Keratinocyte (primary cell): ENCODE data around the gene CAPN2. TPM values are rescaled to one million over a fixed set of nuclear protein-coding genes. Genes with fewer than 3 reads are reported as not detected.

ENCODE experiments used
- DNase-seq: peaks from one replicate; pipeline ENCODE4 v3.0.0-alpha.2; 2011; ENCODE audit warnings: low read depth, missing footprints, low spot score
- FAIRE-seq: peaks from 2 replicates; lab custom pipeline; 2011; peaks lifted over from hg19 to GRCh38; lab: Jason Lieb, UNC
- H2AFZ ChIP-seq: 2 replicates; pipeline ENCODE4 v1.6.0; 2012; ENCODE audit warnings: low read length, control low read depth, inconsistent platforms; ENCODE audit not compliant: control insufficient read depth
- H3K27ac ChIP-seq: 2 replicates; pipeline ENCODE4 v1.5.1; 2011; ENCODE audit warnings: low read length; ENCODE audit not compliant: control insufficient read depth, insufficient read depth
- H3K27me3 ChIP-seq: 3 replicates; pipeline ENCODE4 v1.6.0; 2011; ENCODE audit warnings: low read length; ENCODE audit not compliant: control insufficient read depth, insufficient read depth; ENCODE audit errors: extremely low read depth
- H3K36me3 ChIP-seq, 2 experiments: 2 replicates in 1 of 2; 3 replicates in 1 of 2; pipeline ENCODE4 v1.5.1; 2011; ENCODE audit warnings: low read length in 2 of 2, mild to moderate bottlenecking in 1 of 2; ENCODE audit not compliant: control insufficient read depth in 2 of 2, insufficient read depth in 2 of 2; ENCODE audit errors: extremely low read depth in 1 of 2
- H3K4me1 ChIP-seq: 3 replicates; pipeline ENCODE4 v1.5.1; 2011; ENCODE audit warnings: low read length; ENCODE audit not compliant: control insufficient read depth, insufficient read depth; ENCODE audit errors: extremely low read depth
- H3K4me2 ChIP-seq: 3 replicates; pipeline ENCODE4 v1.6.0; 2011; ENCODE audit warnings: low read depth, low read length; ENCODE audit not compliant: control insufficient read depth, insufficient read depth; ENCODE audit errors: extremely low read depth
- H3K4me3 ChIP-seq, 3 experiments: fragments of 200-600 bp in 1 of 3; sonication (generic) in 1 of 3; 2 replicates in 2 of 3; 3 replicates in 1 of 3; pipeline ENCODE4 v1.5.1; 2011 to 2016; ENCODE audit warnings: low read length in 3 of 3, mild to moderate bottlenecking in 3 of 3, control low read depth in 2 of 3, inconsistent platforms in 1 of 3, low read depth in 1 of 3, mixed read lengths in 1 of 3, mixed run types in 1 of 3, moderate library complexity in 1 of 3; ENCODE audit not compliant: control insufficient read depth in 2 of 3, insufficient read depth in 2 of 3; ENCODE audit errors: extremely low read depth in 1 of 3
- H3K79me2 ChIP-seq: 2 replicates; pipeline ENCODE4 v1.6.0; 2012; ENCODE audit warnings: low read length; ENCODE audit not compliant: control insufficient read depth, insufficient read depth
- H3K9ac ChIP-seq: 3 replicates; pipeline ENCODE4 v1.6.0; 2011; ENCODE audit warnings: low read length; ENCODE audit not compliant: control insufficient read depth, insufficient read depth; ENCODE audit errors: extremely low read depth
- H3K9me1 ChIP-seq: 3 replicates; pipeline ENCODE4 v1.6.0; 2011; ENCODE audit warnings: low read length; ENCODE audit not compliant: control insufficient read depth, insufficient read depth; ENCODE audit errors: extremely low read depth
- H3K9me3 ChIP-seq: 2 replicates; pipeline ENCODE4 v1.5.1; 2012; ENCODE audit warnings: low read depth, low read length; ENCODE audit not compliant: control insufficient read depth
- H4K20me1 ChIP-seq: 3 replicates; pipeline ENCODE4 v1.6.0; 2011; ENCODE audit warnings: low read length; ENCODE audit not compliant: control insufficient read depth, insufficient read depth; ENCODE audit errors: extremely low read depth
- CTCF ChIP-seq, 3 experiments: IDR thresholded peaks in 1 of 3; conservative IDR thresholded peaks in 1 of 3; optimal IDR thresholded peaks in 1 of 3; 2 replicates in 2 of 3; 3 replicates in 1 of 3; pipeline versions ENCODE3 to v1.5.1; 2011; ENCODE audit warnings: low read length in 3 of 3, mild to moderate bottlenecking in 3 of 3, moderate library complexity in 2 of 3, control low read depth in 1 of 3, inconsistent platforms in 1 of 3; ENCODE audit not compliant: insufficient read depth in 2 of 3; ENCODE audit errors: extremely low read depth in 1 of 3
- EZH2 ChIP-seq: IDR thresholded peaks from one replicate; pipeline ENCODE4 v1.6.1; 2012; ENCODE audit warnings: inconsistent platforms, mild to moderate bottlenecking, low read length, moderate library complexity
- dilution Hi-C: fragments of 300-500 bp; cut with MboI; formaldehyde crosslinking; loops from one replicate; pipeline ENCODE4 v1.7.0; 2020; ENCODE audit warnings: low sequenced_read_pairs; ENCODE audit not compliant: extremely low pct_ligation_motif_present
- polyA plus RNA-seq, 5 experiments: library from polyadenylated mRNA; depleted of rRNA in 3 of 5; stranded (reverse) in 3 of 5; stranded (forward) in 1 of 5; unstranded in 1 of 5; fragments of >200 nt; gene quantifications; 1 replicate in 1 of 5; 2 replicates in 3 of 5; 3 replicates in 1 of 5; pipeline versions ENCODE4 v1.2.1 to v1.2.3, GENCODE V29; 2011 to 2012; ENCODE audit warnings: missing spikeins in 2 of 5, low read depth in 1 of 5, low replicate concordance in 1 of 5

CAPN2 gene
- polyA plus RNA-seq, 1 donor (not counting 4 experiments of a cell fraction or from before 2014, with no cell fraction given): 366 TPM

DNA sequence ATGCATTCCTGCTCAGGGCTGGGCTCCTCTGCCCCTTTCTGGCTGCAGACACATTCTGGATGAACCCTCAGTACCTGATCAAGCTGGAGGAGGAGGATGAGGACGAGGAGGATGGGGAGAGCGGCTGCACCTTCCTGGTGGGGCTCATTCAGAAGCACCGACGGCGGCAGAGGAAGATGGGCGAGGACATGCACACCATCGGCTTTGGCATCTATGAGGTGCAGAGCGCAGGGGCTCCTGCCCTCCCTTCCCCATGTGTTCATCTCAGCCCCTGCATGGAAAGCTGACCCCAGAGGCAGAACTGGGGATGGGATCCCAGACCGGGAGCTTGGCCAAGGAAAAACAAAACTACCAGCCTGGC is 43.1 kb downstream of the CAPN2 start:
- Histone ChIP-seq H3K4me2 (no peak overlapping the region), H3K9me1 (no peaks in the 10 kb centered on the region), H3K27ac (no peak overlapping the region), H3K4me1 (no peaks in the 10 kb centered on the region), H3K9ac (no peak overlapping the region), H2AFZ (no peak overlapping the region), H3K9me3 (no peaks in the 10 kb centered on the region), H4K20me1 (no peaks in the 10 kb centered on the region), H3K4me3 (no peak overlapping the region), H3K27me3 (no peaks in the 10 kb centered on the region), H3K36me3 (peaks cover 79 to 80% of the 10 kb centered on the region in 2 experiments), H3K79me2 (peaks cover 5% of the 10 kb centered on the region)
- dilution Hi-C loops: no loop called here
- TF ChIP-seq CTCF (optimal IDR thresholded peaks at IDR 0.05 in 1 of 3, IDR thresholded peaks at IDR 0.05 in 1 of 3, conservative IDR thresholded peaks at IDR 0.05 in 1 of 3; ENCODE audit: extremely low read depth in 1 of 3, insufficient read depth in 2 of 3, low read length in 3 of 3): no peak
- no peak for TF ChIP-seq EZH2
- FAIRE-seq (no peak), DNase-seq (no peak)

GRCh38 chr1:223755992-223756775 is 43.8 kb downstream of the CAPN2 start:
- no peak for FAIRE-seq
- dilution Hi-C loops: no loop called here
- no peak for TF ChIP-seq CTCF (optimal IDR thresholded peaks at IDR 0.05 in 1 of 3, IDR thresholded peaks at IDR 0.05 in 1 of 3, conservative IDR thresholded peaks at IDR 0.05 in 1 of 3; ENCODE audit: extremely low read depth in 1 of 3, insufficient read depth in 2 of 3, low read length in 3 of 3)
- H3K27me3 ChIP-seq: no peaks in the 10 kb centered on the region
- H3K4me1 ChIP-seq: no peaks in the 10 kb centered on the region
- no peak overlapping the region for H3K4me3 ChIP-seq
- H3K9me3 ChIP-seq: no peaks in the 10 kb centered on the region
- DNase-seq: no peak
- no peaks in the 10 kb centered on the region for H3K9me1 ChIP-seq
- H3K4me2 ChIP-seq: no peak overlapping the region
- H3K9ac ChIP-seq: no peak overlapping the region
- H3K27ac ChIP-seq: no peak overlapping the region
- no peaks in the 10 kb centered on the region for H4K20me1 ChIP-seq
- peaks cover 78 to 81% of the 10 kb centered on the region in 2 experiments for H3K36me3 ChIP-seq
- peaks cover 5% of the 10 kb centered on the region for H3K79me2 ChIP-seq
- no peak overlapping the region for H2AFZ ChIP-seq
